Activated CD8-positive, alpha-beta memory T cell treated with anti-CD3 and anti-CD28 coated beads, Interleukin-2, amount 50 U/mL, for 48 hours (primary cell): ENCODE data around the gene CCDC187.

Experiments used
- DNase-seq: peaks from one replicate; pipeline ENCODE4 v3.0.0-alpha.2; 2020

Gene CCDC187

GRCh38 chr9:136265561-136266355 is 38.1 kb downstream of the CCDC187 start:
- DNase-seq, result no peak

- DNase-seq, result no peak
Measured at GRCh38 chr9:136264441-136265405, 39.2 kb downstream of the CCDC187 start.

GRCh38 chr9:136264031-136264430 is 39.9 kb downstream of the CCDC187 start:
- DNase-seq, result no peak

GRCh38 chr9:136262671-136263178 is 41.2 kb downstream of the CCDC187 start:
- DNase-seq, result no peak

GRCh38 chr9:136261686-136262430 is 42.0 kb downstream of the CCDC187 start:
- DNase-seq, result no peak

GRCh38 chr9:136260936-136261472 is 42.9 kb downstream of the CCDC187 start:
- DNase-seq, result no peak

- no peak for DNase-seq
Measured at GRCh38 chr9:136260521-136260920, 43.4 kb downstream of the CCDC187 start.

- DNase-seq, result no peak
Measured at GRCh38 chr9:136259836-136260235, 44.1 kb downstream of the CCDC187 start.

GRCh38 chr9:136259517-136259813 is 44.4 kb downstream of the CCDC187 start:
- no peak for DNase-seq

GRCh38 chr9:136258786-136259516 is 44.9 kb downstream of the CCDC187 start:
- DNase-seq, result no peak

- no peak for DNase-seq
Measured at GRCh38 chr9:136258299-136258625, 45.6 kb downstream of the CCDC187 start.

- DNase-seq, result no peak
Measured at GRCh38 chr9:136257381-136258298, 46.3 kb downstream of the CCDC187 start.

- no peak for DNase-seq
Measured at GRCh38 chr9:136255896-136256890, 47.7 kb downstream of the CCDC187 start.

GRCh38 chr9:136255166-136255538 is 48.7 kb downstream of the CCDC187 start:
- DNase-seq, result no peak

- no peak for DNase-seq
Measured at GRCh38 chr9:136254381-136255165, 49.3 kb downstream of the CCDC187 start.

GRCh38 chr9:136253246-136254130 is 50.4 kb downstream of the CCDC187 start:
- DNase-seq, result no peak

- DNase-seq, result no peak
Measured at GRCh38 chr9:136252846-136253245, 51.0 kb downstream of the CCDC187 start.

- no peak for DNase-seq
Measured at GRCh38 chr9:136252281-136252680, 51.6 kb downstream of the CCDC187 start.
